MM.1S (cell line): ENCODE data around the gene RGS6.

Source experiments
- DNase-seq: peaks from one replicate; pipeline ENCODE4 v3.0.0-alpha.2; 2015
- H2AFZ ChIP-seq: fragments of 300-600 bp; sonication (generic); 2 replicates; pipeline ENCODE4 v1.6.0; 2016; ENCODE audit warnings: antibody characterized with exemption, low read length
- H3F3A ChIP-seq: fragments of 300-600 bp; sonication (generic); 2 replicates; pipeline ENCODE4 v1.6.1; 2016; ENCODE audit warnings: mild to moderate bottlenecking, antibody characterized with exemption, low read length, moderate library complexity, mixed read lengths; ENCODE audit not compliant: insufficient read depth
- H3K27ac ChIP-seq: fragments of 300-600 bp; sonication (generic); 2 replicates; pipeline ENCODE4 v1.5.1; 2016; ENCODE audit warnings: mild to moderate bottlenecking, low read length
- H3K27me3 ChIP-seq: fragments of 300-600 bp; sonication (generic); replicated peaks from 2 replicates; pipeline ENCODE4 v1.6.0; 2016; ENCODE audit warnings: low read length; ENCODE audit not compliant: insufficient read depth
- H3K36me3 ChIP-seq: fragments of 300-600 bp; sonication (generic); replicated peaks from 2 replicates; pipeline ENCODE4 v1.6.1; 2016; ENCODE audit warnings: mild to moderate bottlenecking, low read length, mixed read lengths; ENCODE audit not compliant: insufficient read depth
- H3K4me1 ChIP-seq: fragments of 300-600 bp; sonication (generic); 2 replicates; pipeline ENCODE4 v1.6.1; 2016; ENCODE audit warnings: low read length, mixed read lengths
- H3K4me2 ChIP-seq: fragments of 300-600 bp; sonication (generic); 2 replicates; pipeline ENCODE4 v1.6.0; 2016; ENCODE audit warnings: low read depth, low read length
- H3K4me3 ChIP-seq: fragments of 300-600 bp; sonication (generic); 2 replicates; pipeline ENCODE4 v1.5.1; 2016; ENCODE audit warnings: low read length, mixed read lengths
- H3K79me2 ChIP-seq: fragments of 300-600 bp; sonication (generic); 2 replicates; pipeline ENCODE4 v1.6.1; 2016; ENCODE audit warnings: mixed run types, low read length, mixed read lengths
- H3K9ac ChIP-seq: fragments of 300-600 bp; sonication (generic); 2 replicates; pipeline ENCODE4 v1.6.1; 2016; ENCODE audit warnings: low read length, mixed read lengths
- H3K9me2 ChIP-seq: fragments of 300-600 bp; sonication (generic); replicated peaks from 2 replicates; pipeline ENCODE4 v1.6.1; 2016; ENCODE audit warnings: mild to moderate bottlenecking, low read length, mixed read lengths; ENCODE audit not compliant: insufficient read depth
- H3K9me3 ChIP-seq: fragments of 300-600 bp; sonication (generic); replicated peaks from 2 replicates; pipeline ENCODE4 v1.6.1; 2016; ENCODE audit warnings: mild to moderate bottlenecking, low read length, mixed read lengths; ENCODE audit not compliant: insufficient read depth
- H4K20me1 ChIP-seq: fragments of 300-600 bp; sonication (generic); 2 replicates; pipeline ENCODE4 v1.6.1; 2016; ENCODE audit warnings: mild to moderate bottlenecking, low read length, moderate library complexity, mixed read lengths; ENCODE audit not compliant: insufficient read depth
- CTCF ChIP-seq: fragments of 300-600 bp; sonication (generic); IDR thresholded peaks from 2 replicates; pipeline ENCODE4 v1.5.1; 2016; ENCODE audit warnings: antibody characterized with exemption, low read length, mixed read lengths
- EZH2 ChIP-seq: fragments of 300-600 bp; sonication (generic); optimal IDR thresholded peaks from 2 replicates; pipeline ENCODE3; 2017; ENCODE audit warnings: low read depth, mild to moderate bottlenecking, antibody characterized with exemption, low read length, mixed read lengths
- EZH2phosphoT487 ChIP-seq: fragments of 300-600 bp; sonication (generic); IDR thresholded peaks from 2 replicates; pipeline ENCODE4 v1.6.1; 2018; ENCODE audit warnings: antibody characterized with exemption, low read length

The RGS6 gene

GRCh38 chr14:72430457-72430856, 498.2 kb downstream of the RGS6 start:
- no peaks in the 10 kb centered on the region for H3K4me1 ChIP-seq
- TF ChIP-seq EZH2: no peak
- TF ChIP-seq CTCF: no peak
- TF ChIP-seq EZH2phosphoT487: no peak
- H2AFZ ChIP-seq: no peak overlapping the region
- no peak overlapping the region for H3K27ac ChIP-seq
- no peaks in the 10 kb centered on the region for H3K27me3 ChIP-seq
- DNase-seq: no peak
- no peaks in the 10 kb centered on the region for H4K20me1 ChIP-seq
- H3K4me3 ChIP-seq: no peak overlapping the region
- no peaks in the 10 kb centered on the region for H3K9me3 ChIP-seq
- no peaks in the 10 kb centered on the region for H3K36me3 ChIP-seq
- no peak overlapping the region for H3K4me2 ChIP-seq
- H3K79me2 ChIP-seq: no peaks in the 10 kb centered on the region
- no peak overlapping the region for H3K9ac ChIP-seq
- H3K9me2 ChIP-seq: no peaks in the 10 kb centered on the region
- H3F3A ChIP-seq: no peaks in the 10 kb centered on the region

GRCh38 chr14:72432748-72433147, 500.5 kb downstream of the RGS6 start:
- no peaks in the 10 kb centered on the region for H3K9me3 ChIP-seq

GRCh38 chr14:72433511-72433910, 501.3 kb downstream of the RGS6 start:
- Histone ChIP-seq H3K9me3 (no peaks in the 10 kb centered on the region), H3K4me3 (no peak overlapping the region), H4K20me1 (no peaks in the 10 kb centered on the region), H3K36me3 (no peaks in the 10 kb centered on the region), H2AFZ (no peak overlapping the region), H3K9ac (no peak overlapping the region), H3K79me2 (no peaks in the 10 kb centered on the region), H3K9me2 (no peaks in the 10 kb centered on the region), H3F3A (no peaks in the 10 kb centered on the region), H3K27me3 (no peaks in the 10 kb centered on the region), H3K27ac (no peak overlapping the region), H3K4me1 (no peaks in the 10 kb centered on the region), H3K4me2 (no peak overlapping the region)
- DNase-seq: no peak
- no peak for TF ChIP-seq EZH2phosphoT487
- no peak for TF ChIP-seq CTCF
- no peak for TF ChIP-seq EZH2

More at GRCh38 chr14:72432748-72433147, 500.5 kb downstream of the RGS6 start:
- no peak overlapping the region for H2AFZ ChIP-seq
- no peak overlapping the region for H3K27ac ChIP-seq
- no peak overlapping the region for H3K9ac ChIP-seq
- DNase-seq: no peak
- H3K4me3 ChIP-seq: no peak overlapping the region
- no peaks in the 10 kb centered on the region for H3F3A ChIP-seq
- H3K4me1 ChIP-seq: no peaks in the 10 kb centered on the region
- H3K36me3 ChIP-seq: no peaks in the 10 kb centered on the region
- no peaks in the 10 kb centered on the region for H3K27me3 ChIP-seq
- no peaks in the 10 kb centered on the region for H4K20me1 ChIP-seq
- H3K4me2 ChIP-seq: no peak overlapping the region
- H3K9me2 ChIP-seq: no peaks in the 10 kb centered on the region
- TF ChIP-seq CTCF: no peak
- no peak for TF ChIP-seq EZH2
- TF ChIP-seq EZH2phosphoT487: no peak
- H3K79me2 ChIP-seq: no peaks in the 10 kb centered on the region

- H3K27me3 ChIP-seq: no peaks in the 10 kb centered on the region
- H3K27ac ChIP-seq: no peak overlapping the region
- H3K36me3 ChIP-seq: no peaks in the 10 kb centered on the region
- no peaks in the 10 kb centered on the region for H3K9me2 ChIP-seq
- no peaks in the 10 kb centered on the region for H3K9me3 ChIP-seq
- H3K4me3 ChIP-seq: no peak overlapping the region
- TF ChIP-seq EZH2phosphoT487 (no peak), CTCF (no peak), EZH2 (no peak)
- H3K4me2 ChIP-seq: no peak overlapping the region
- H2AFZ ChIP-seq: no peak overlapping the region
- H3F3A ChIP-seq: no peaks in the 10 kb centered on the region
- H3K79me2 ChIP-seq: no peaks in the 10 kb centered on the region
- no peaks in the 10 kb centered on the region for H4K20me1 ChIP-seq
- DNase-seq: no peak
- no peak overlapping the region for H3K9ac ChIP-seq
- peaks cover 4% of the 10 kb centered on the region; the same call in 1 of the 2 replicates for H3K4me1 ChIP-seq
Measured at GRCh38 chr14:72434856-72435255, 502.6 kb downstream of the RGS6 start.
